ENCODE measurements around the gene CENPP.
"Not testable (repeated sequence)": the region's sequence is repeated elsewhere in the genome, so short reads cannot be mapped to it uniquely, and the experiment has no call there.

Gene CENPP

DNA sequence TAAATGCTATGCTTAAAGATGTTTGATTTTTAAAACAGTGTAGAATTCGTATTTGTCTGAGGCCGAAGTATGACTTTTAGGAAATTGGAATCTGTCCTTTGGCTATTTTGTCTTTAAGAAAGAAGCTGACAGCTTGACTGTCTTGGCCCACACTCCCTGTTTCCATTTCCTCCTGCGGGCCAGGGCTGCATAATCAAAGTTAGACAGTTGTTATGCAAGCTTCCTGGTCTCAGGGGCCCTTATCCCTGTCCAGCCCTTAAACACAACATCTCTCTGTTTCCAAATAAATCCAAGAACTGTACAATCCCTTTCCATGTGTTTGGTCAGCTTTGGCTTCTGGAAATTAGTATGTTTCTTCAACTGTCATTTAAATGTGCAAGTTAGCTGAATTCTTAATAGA, 264.6 kb downstream of the CENPP start:
- DNase-seq (ENCODE audit: low read depth in 1 of 2, low spot score in 1 of 2) = no peak

DNA sequence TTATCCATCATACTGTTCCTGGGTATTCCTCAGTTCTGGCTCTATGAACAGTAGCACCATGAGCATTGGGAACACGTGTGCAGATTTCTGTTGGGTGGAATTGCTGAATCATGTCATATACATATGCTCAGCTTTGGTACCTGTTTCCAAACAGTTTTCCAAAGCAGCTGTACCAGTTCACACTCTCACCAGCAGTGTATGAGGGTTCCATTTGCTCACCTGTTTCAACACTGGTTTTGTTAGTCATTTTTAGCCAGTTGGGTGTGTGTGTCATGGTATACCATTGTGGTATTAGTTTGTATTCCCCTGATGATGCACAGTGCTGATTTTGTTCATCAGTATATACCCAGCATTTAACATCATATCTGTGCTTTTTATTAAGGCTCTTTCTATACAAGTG, 266.8 kb downstream of the CENPP start:
- DNase-seq (ENCODE audit: low read depth in 1 of 2, low spot score in 1 of 2) = no peak

DNA sequence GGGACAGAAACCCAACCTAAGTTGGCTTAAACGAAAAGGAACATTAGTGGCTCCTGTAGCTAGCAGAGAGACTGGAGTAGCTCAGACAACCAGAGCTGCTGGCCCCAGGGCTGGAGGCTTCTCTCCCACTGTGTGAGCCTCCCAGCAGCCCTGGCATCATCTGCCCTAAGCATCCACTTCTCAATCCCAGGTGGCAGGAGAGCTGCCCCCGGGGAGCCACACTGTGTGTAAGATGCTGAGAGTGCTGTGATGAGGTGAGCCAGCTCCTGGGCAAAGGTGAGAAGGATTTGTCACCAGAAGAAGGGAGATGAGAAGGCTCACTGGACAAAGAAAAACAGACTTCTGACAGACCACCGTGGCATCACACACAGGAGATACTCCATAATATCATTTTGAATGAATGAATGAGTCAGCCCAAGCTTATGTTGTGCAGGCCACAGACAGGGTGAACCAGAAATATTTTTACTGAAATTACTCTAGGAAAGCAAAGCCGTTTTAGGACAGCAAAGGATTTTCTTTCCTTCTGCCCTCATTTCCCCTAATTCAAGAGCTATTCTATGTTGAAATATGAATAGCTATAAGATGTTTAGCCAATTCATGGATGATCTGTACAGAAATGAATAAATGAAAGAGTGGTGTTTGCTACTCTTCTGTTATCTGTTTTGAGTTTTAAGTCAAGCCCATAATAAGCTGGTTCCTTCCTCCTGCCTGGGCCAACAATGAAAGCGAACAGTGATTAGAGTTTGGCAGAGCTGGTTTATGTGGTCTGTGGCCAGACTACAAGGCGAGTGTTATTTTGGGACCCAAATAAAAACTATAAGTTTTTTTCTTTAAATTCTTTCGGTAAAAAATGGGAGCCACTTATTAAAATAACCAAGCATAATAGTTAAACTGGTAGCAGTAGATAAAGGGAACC, 267.5 kb downstream of the CENPP start:
- no peak for DNase-seq (ENCODE audit: low read depth in 1 of 2, low spot score in 1 of 2)

DNA sequence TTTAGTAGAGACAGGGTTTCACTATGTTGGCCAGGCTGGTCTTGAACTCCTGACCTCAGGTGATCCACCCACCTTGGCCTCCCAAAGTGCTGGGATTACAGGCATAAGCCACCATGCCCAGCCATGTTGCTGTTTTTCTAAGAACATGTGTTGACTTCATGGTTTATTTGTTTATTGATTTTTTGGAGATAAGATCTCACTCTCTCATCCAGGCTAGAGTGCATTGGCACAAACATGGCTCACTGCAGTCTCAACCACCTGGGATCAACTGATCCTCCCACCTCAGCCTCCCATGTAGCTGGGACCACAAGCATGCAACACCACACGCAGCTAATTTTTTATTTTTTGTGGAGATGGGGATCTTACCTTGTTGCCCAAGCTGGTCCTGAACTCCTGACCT, 269.3 kb downstream of the CENPP start:
- not testable (repeated sequence) for DNase-seq (ENCODE audit: low read depth in 1 of 2, low spot score in 1 of 2)

DNA sequence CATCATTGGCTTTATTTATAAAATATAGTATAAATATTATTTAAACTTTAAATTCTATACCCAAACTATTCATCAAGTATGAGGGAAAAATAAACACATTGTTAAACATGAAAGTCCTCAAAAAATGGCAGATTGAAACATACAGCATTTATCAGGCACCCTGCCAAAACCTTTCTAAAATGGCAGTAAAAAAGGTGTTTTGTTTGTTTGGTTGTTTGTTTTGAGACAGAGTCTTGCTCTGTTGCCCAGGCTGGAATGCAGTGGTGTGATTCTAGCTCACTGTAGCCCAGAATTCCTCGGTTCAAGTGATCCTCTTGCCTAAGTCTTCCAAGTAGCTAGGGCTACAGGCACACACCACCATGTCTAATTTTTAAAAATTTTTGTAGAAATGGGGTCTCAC, 270.2 kb downstream of the CENPP start:
- no peak for DNase-seq (ENCODE audit: low read depth in 1 of 2, low spot score in 1 of 2)

DNA sequence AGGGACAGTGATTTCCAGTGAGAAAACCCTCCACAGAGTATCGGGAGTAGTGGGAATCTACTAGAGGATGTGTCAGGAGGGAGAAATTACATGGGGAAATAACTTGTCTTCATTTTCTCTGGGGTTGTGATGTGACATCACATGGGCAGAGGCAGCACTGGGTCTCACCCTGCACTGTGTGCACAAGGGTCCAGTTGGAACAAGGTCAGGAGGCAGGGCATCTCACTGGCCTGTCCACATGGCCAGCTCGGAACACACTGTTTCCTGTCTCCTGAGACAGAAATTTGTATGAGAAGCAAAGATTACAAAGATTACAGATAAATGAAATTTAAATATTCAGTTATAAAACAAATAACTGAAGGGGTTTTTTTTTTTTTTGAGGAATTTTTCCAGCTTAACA, 272.6 kb downstream of the CENPP start:
- DNase-seq (ENCODE audit: low read depth in 1 of 2, low spot score in 1 of 2) = no peak

DNA sequence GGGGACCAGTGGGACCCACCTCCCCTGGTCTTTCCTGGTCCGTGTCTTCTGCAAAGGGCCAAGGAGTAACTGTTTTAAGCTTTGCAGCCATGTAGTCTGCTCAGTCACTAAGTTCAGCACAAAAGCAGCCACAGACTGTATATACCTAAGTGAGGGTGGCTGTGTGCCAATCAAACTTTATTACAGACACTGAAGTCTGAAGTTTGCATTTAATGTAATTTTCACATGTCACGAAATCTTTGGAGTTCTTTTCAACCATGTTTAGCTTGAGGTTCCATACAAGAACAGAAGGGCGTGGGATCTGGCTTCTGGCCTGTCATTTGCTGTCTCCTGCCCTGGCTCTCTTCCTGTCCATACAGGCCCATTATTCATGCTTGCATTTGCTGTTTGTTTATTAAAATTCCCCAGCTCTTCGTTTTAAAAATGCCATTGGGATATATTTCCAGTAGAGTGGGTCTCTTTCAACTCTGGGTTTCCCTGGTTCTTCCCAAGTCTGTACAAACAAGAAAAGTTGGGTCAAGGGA, 274.2 kb downstream of the CENPP start:
- DNase-seq (ENCODE audit: low read depth in 1 of 2, low spot score in 1 of 2) = no peak

DNA sequence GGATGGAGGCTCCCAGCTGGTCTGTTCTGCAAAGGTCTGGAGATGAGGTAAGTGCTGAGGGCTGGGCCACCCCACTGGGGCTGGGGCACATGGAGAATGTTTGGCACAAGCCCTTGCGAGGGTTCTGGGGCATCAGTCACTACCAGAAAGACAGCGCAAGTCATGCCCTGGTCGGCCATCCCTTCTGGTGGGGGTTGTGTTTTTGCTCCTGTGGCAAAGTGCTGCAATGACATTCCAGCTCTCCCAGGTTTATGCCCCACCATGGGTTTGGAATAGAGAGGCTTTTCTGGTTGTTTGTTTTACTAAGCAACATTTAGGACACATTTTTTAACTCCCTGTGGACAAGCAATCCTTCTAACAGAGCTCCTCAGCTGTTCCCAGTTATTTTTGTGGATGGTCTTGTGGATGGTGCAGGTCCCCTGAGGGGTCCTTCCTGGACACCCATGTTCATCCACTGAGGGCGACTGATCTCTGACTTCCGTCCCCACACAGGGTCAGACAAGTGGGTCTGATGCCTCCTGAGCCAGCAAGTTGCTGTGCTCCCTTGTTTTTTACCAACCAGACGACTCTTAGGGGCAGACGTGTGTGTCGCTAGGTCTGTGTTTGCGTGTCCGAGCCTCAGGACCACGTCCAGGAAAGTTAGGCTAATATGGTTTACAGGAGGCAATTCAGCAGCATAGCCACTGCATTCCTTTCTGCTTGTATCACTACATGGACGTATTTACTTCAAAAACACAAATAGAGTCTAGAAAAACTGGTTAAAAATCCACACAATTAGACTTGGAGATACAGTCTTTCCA, 274.9 kb downstream of the CENPP start:
- DNase-seq (ENCODE audit: low read depth in 1 of 2, low spot score in 1 of 2) = no peak

DNA sequence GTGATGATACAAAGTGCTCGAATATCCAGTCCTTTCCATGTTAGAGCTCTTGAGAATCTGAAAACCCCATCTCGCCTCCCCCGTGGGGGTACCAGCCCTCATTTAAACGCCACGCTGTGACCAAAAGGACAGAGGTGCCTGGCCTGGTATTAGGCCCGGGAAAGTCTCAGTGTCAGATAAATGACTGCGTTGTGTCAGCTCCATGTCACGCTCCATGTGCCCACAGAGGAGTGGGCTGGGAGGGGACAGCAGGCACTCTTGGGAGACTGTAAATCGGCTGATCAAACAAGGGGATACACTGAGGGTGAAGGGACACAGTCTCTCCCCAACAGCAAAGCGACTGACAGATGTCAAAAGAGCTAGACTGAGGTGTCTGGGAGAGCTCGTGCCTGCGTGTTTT, 275.7 kb downstream of the CENPP start:
- no peak for DNase-seq (ENCODE audit: low read depth in 1 of 2, low spot score in 1 of 2)

DNA sequence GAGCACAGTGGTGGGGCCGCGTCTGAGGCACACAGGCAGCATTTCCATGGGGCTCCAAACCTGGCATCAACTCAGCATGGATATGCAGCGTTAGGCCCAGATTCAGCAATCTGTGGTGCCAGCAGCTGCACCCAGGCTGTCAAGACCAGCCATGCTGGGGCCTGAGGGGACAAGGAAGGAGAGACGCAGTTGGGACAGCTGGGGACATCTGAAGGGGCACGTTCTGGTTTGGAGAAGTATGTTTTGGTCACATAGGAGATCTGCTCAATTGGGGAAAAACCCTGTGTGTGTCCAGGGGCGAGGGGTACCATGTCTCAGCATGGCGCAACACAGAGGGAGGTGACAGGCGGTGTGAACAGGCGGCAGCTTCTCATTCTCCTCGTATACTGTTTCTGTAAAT, 276.7 kb downstream of the CENPP start:
- DNase-seq (ENCODE audit: low read depth in 1 of 2, low spot score in 1 of 2) = no peak

DNA sequence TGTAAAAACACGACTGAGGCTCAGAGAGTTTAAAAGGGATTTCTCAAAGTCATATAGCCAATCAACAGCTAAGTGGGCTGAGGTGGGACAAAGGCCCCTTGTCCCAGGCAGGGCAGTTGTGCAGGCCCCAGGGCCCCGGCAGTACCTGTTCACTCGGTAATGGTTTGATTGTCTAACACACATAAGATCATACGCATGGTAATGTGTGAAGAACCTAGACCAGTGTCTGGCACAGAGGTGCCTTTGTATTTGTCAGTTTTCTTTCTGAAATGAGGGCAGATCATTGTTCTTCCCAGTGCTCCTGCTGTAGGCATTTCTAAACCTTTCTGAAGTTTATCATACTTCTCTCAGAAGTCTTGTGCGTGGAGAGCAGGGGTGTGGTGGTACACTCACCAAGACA, 277.3 kb downstream of the CENPP start:
- no peak for DNase-seq (ENCODE audit: low read depth in 1 of 2, low spot score in 1 of 2)

DNA sequence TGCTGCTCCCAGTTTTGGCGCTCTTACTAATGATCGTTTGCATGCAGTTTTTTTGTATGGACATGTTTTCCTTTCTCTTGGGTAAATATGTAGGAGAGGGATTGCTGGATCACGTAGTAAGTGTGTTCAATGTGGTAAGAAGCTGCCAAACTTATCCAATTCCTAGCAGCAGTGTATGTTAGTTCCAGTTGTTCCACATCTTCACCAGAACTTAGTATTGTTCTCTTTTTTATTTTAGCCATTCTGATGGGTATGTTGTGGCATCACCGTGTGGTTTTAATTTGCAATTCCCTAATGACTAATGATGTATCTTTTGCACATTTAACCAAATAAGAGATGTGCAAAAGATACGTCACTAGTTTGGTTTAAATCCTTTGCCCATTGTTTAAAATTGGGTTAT, 278.2 kb downstream of the CENPP start:
- DNase-seq (ENCODE audit: low read depth in 1 of 2, low spot score in 1 of 2) = no peak

DNA sequence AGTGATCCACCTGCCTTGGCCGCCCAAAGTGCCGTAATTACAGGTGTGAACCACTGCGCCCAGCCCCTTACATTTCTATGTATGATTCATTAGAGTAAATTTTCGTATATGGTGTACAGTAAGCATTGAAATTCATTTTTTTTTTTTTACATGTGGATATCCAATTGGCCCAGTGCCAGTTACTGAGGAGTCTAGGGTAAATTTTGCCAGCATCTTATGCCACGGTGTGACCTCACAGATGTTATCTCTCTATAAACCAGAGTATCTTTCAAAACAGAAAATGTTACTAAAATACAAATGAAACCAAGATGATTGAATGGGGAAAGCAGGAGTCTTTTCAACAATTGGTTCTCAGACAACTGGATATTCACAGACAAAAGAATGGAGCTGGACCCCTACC, 279.5 kb downstream of the CENPP start:
- DNase-seq (ENCODE audit: low read depth in 1 of 2, low spot score in 1 of 2) = no peak

DNA sequence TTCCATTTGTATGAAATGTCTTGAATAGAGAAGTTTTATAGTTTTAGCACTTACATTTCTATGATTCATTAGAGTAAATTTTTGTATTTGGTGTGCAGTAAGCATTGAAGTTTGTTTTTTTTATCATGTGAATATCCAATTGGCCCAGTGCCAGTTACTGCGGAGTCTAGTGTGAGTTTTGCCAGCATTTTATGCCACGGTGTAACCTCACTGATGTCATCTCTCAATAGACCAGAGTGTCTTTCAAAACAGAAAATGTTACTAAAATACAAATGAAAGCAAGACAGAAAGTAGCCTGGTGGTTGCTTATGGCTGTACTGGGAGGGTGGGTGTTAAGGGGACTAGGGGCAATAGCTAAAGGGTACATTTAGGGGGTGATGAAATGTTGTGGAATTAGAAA, 281.3 kb downstream of the CENPP start:
- no peak for DNase-seq (ENCODE audit: low read depth in 1 of 2, low spot score in 1 of 2)

DNA sequence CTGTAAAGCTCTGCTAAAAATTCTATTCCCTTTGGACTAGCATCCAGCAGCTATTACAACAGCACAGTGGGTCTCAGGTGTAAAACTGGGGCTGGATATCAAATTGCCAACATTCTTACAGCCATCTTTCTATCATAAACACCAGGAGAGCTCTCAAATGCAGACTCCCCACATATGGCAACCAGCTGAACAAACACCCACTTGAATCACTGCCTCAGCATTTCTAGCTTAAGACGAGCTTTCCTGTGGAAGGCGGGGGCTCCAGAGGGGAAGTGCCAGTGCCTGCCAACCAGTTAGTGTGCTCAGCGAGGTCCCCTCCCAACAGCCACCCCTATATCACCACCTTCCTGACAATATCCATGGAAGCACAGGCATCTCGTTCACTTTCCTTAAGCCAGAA, 282.0 kb downstream of the CENPP start:
- DNase-seq (ENCODE audit: low read depth in 1 of 2, low spot score in 1 of 2) = no peak

DNA sequence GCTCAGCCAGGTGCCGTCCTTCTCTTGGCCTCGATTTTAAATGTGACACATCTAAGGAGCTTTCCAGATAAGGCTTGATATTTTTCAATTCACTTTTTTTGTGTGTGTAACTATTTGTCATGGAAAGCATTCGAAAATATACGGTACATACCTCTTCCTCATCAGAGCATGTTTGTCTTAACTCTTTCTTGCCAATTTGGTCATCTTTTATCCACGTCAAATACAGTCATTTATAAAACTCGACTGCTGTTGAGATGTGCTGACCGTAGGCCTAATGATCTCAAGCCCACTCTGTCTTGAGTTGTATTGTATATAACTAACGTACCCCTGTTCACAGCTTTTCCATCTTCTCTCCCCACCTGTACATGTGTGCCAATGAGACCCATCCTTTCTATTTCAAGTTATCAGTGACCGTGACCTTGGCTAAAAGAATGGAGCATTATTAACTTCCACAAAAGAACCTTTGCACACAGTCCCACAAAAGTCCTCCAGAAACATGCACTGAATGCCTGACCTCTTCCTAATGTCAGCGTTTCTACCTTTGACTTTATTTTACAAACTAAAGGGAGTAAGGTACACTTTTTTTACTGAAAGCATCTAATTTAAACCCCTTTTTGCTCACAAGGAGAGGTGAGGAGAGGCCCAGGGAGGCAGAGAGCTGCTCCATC, 282.6 kb downstream of the CENPP start:
- no peak for DNase-seq (ENCODE audit: low read depth in 1 of 2, low spot score in 1 of 2)

DNA sequence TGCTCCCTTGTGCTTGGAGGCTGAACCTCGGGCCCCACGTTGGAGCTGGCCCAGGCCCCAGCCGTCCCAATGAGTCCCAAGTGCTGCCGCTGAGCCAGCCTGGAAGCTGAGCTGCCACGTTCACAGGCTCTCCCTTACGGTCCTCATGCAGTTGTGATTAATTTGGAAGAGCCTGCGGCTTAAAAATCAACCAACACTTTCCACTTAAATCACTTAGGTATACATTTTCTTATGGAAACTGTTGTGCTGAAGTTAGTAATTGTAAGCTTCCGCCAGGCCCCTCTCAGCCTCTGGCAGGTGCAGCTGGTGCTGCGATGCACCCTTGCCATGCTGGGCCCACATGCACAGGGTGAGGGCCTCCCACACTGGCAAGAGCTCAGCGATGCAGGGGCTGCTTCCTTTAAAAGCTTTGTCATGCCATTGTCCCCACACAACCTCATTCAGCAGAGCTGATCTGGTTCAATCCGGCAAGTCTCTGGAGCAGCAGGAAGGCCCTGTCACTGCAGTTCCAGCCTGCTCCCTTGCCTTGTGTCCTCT, 283.2 kb downstream of the CENPP start:
- no peak for DNase-seq (ENCODE audit: low read depth in 1 of 2, low spot score in 1 of 2)

DNA sequence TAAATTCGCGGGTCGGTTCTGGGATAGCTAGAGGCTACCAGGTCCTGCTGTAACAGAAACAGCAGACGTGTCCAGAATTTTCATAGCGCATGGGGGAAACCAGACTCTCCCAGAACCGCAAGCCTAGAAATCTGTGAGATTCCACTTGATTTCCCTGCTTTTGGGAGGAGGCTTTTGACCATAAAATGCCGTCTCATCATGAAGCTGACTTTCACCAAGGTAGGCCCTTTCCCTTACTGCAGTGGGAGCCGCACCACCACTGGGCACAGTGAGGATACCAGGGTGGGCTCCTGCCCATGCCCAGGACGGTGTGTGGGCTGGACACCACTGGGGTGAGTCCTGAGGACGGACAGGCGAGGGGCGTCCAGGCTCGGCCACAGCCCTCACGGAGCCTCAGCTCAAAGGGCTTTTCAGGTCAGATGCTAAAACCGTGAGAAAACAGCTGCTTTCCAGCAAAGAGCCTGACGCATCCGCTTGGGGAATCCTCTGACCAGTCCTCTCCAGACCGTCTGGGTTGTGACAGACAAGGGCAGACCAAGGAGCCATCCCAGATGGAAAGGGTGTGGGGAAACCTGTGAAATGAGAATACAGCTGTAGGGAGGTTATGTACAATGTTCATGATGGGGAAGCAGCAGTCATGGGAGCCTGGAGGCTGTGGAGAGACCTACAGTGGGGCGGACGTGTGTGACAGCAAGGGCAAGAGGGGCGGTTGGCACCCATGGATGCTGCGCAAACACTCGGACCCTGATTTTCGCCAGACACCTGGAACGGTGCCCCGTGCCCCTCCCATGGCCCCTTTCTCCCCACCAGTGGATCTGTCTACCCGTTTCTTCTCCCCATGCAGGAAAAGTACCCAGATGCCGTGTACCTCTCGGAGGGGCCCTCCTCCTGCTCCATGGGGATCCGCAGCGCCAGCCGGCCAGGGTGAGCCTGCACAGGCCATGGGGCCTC, 285.0 kb downstream of the CENPP start:
- no peak for DNase-seq (ENCODE audit: low read depth in 1 of 2, low spot score in 1 of 2)

DNA sequence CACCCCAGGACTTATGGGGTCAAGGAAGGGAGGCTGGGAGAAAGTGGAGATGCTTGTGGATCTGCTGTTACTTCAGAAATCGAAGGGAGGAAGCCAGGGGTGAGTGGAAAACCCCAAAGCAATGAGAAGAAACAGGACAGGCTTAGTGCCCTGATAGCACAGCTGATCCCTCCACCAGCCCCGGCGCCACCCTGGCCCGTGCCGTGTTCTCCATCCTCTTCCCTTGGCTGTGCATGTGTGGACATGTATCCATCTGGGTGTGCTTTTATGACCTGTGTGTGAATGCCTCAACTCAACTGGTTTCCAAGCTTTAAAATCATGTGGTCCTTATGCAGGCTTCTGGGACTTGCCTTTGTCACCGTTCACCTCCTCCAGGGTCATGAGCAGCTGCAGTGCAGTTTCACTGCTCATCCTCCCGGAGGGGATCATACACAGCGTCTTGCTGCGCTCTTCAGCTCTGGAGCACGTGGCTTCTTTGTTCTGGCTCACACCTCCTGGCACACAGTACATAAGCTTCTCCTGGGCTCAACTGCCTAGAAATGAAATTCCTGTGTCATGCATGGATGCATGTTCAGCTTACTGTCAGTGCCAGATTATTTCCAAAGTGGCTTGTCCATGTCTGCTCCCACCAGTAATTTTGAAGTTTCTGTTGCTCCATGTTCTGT, 286.0 kb downstream of the CENPP start:
- DNase-seq (ENCODE audit: low read depth in 1 of 2, low spot score in 1 of 2) = no peak

DNA sequence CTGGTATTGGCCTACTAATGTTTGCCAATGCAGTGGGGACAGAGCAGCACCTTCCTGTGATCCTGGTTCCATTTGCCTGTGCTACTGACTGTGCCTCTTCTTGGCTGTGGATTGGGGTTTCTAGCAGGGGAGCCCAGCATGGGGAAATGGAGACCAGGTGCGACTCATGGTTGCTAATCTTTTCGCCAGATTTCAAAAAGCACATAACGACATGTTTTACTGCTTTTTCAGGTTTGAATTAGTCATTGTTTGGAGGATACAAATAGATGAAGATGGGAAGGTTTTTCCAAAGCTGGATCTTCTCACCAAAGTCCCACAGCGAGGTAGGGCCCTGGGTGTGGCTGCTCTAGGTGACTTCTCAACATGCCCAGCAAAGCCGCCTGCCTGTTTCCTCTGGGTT, 286.5 kb downstream of the CENPP start:
- no peak for DNase-seq (ENCODE audit: low read depth in 1 of 2, low spot score in 1 of 2)

Measured in activated CD4-positive, alpha-beta T cell treated with anti-CD3 and anti-CD28 coated beads, Interleukin-2, amount 50 U/mL, for 24 hours (primary cell).